HL-60/S4 treated with phorbol 12-myristate 13-acetate at 8.2 ng/mL for 4 days and 3 days (cell line): ENCODE results near the gene NUDT2.
"Not testable (repeated sequence)": the region's sequence is repeated elsewhere in the genome, so short reads cannot be mapped to it uniquely, and the experiment has no call there.

Experiments used
- in situ Hi-C: fragments of 300-500 bp; cut with MboI; formaldehyde crosslinking; loops from 2 replicates; pipeline ENCODE4 v1.15.0; 2022; ENCODE audit warnings: low sequenced_read_pairs

Gene NUDT2

DNA sequence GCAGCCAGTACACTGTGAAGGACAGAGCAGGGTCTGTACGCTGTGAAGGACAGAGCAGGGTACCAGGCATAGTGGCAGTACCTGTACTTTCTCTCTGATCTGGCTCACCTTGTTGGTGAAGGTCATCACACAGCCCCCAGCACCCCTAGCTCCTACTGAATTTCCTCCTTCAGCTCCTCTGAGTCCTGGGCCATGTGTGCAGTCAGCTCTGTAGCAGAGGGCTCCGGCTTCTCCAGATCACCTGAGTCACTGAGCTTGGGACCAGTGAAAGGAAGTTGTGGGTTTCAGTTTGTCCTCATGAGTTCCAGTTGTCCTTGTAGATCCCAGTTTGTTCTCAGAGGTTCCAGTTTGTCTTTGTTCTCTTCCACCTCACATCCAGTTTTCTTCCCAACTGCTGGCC lies 5.5 kb downstream of the NUDT2 start:
- in situ Hi-C loops: no loop called here

DNA sequence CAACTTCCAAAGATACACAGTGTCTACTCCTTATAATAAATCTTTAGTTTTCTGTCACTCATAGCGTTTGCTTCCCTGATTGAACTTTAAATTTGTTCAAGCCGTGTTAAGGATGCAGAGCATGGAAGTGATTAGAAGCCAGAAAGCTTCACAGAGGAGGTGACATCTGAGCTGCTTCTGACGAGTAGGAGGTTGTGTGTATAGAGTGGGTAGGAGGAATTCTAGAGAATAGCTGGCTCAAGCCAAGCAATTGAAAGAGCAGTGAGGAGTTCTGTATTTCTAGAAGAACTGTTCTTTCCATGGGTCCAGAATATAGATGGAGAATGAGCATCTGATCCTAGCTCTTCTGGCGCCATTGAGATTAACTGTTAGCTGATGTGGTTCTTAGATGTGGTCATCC lies 6.0 kb downstream of the NUDT2 start:
- in situ Hi-C loops: no loop called here

DNA sequence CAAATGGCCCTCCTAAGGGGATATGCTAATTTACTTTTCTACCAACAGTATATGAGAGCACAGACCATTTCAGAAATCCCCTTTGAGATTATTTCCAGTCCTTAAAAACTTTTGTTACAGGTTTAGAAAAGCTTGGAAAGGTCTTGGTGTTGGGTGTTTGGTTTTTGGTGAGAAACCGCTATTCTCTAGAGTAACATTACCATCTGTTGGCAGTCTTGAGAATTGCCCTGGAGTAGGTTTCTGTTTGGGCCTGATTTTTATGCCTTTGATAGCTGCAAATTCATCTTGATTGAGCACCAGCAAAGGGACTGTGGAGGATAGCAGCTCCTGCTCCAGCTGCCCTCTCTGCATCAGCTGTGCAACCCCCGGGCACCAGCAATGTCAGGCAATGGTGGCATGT lies 8.0 kb downstream of the NUDT2 start:
- in situ Hi-C loops: no loop called here

DNA sequence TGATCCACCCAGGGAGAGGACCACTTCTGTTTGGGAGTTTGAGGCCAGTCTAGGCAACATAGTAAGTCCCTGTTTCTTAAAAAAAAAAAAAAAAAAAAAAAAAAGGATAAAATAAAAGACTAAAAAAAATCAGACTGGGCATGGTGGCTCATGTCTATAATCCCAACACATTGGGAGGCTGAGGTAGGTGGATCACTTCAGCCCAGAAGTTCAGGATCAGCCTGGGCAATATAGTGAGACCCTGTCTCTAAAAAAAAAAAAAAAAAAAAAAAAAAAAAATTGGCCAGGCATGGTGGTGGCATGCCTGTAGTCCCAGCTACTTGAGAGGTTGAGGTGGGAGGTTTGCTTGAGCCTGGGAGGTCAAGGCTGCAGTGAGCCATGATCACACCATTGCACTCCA lies 8.7 kb downstream of the NUDT2 start:
- in situ Hi-C loops: not testable (repeated sequence)

- in situ Hi-C loops: no loop called here
Observed at GRCh38 chr9:34338665-34339385, 9.5 kb downstream of the NUDT2 start.

- in situ Hi-C loops: no loop called here
Observed at GRCh38 chr9:34341659-34342295, 12.4 kb downstream of the NUDT2 start.

- in situ Hi-C loops: no loop called here
Observed at GRCh38 chr9:34343090-34343489, 13.7 kb downstream of the NUDT2 start.

- in situ Hi-C loops: no loop called here
Observed at GRCh38 chr9:34343605-34344004, 14.2 kb downstream of the NUDT2 start.

DNA sequence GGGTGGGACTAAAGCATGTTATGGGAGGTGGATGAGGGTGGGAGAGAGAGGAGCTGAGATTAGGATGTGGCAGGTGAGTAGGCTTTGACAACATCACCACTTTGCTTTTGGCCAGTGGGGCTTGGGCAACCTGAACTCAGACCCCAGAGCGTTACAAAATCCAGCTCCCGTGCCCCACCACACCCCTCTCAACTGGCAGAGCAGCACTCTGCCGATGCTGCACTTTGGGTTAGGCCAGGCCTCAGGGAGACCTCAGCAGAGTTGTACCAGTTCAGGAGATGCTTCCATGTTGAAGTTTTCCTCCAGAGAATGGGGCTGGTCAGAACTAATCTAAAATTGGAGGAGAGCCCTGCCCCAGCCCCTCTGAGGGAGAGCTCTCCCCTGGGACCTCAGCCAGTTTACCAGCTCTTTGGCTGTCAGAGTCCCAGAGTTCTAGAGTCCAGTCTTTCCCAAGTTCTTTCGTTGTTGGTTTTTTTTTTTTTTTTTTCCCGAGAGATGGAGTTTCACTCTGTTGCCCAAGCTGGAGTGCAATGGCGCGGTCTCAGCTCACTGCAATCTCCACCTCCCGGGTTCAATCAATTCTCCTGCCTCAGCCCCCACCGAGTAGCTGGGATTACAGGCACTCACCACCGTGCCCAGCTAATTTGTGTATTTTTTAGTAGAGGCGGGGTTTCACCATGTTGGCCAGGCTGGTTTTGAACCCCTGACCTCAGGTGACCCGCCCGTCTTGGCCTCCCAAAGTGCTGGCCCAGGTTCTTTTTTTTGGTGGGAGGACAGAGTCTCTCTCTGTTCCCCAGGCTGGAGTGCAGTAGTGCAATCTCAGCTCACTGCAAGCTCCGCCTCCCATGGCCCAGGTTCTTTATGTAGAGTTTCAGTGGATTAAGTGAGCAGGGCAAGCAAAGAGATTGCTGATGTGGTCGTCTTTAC lies 17.8 kb downstream of the NUDT2 start:
- in situ Hi-C loops: no loop called here

DNA sequence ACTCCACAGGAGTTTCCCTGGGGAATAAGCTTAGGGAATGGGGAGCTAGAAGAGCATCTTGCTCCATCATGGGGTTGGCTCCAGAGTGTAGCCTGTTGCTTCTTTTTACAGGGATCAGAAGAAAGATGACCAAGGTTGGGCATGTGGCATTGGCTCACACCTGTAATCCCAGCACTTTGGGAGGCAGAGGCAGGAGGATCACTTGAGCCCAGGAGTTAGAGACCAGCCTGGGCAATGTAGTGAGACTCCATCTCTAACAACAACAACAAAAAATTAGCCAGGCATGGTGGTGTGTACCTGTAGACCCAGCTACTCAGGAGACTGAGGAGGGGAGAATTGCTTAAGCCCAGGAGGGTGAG lies 18.4 kb downstream of the NUDT2 start:
- in situ Hi-C loops: no loop called here

DNA sequence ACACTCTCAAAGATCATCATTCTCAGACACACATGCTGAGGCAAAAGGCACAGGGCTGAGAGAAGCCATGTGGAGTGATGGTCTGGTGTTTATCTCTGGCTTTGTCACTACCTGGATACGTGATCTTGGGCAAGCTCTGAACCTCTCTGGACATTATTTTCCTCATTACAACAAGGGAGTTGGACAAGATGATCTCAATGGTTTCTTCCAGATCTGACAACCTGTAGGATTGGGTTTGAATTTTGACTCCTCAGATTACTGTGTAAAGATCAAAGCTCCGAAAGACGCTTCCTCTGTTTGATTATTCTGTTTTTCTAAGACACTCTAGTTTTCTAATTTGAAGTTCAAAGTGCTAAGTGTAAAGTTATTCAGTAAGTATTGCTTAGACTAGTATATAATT lies 20.0 kb downstream of the NUDT2 start:
- in situ Hi-C loops: no loop called here

GRCh38 chr9:34352122-34352652 lies 22.8 kb downstream of the NUDT2 start:
- in situ Hi-C loops: not testable (repeated sequence)

DNA sequence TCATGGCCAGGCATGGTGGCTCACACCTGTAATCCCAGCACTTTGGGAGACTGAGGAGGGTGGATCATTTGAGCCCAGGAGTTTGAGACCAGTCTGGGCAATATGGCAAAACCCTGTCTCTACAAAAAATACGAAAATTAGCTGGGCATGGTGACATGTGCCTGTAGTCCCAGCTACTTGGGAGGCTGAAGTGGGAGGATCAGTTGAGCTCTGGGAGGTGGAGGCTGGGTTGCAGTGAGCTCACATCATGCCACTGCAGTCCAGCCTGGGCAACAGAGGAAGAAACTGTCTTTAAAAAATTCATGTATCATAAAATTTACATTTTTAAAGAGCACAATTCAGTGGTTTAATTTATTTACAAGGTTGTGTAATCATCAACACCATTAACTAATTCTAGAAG lies 23.6 kb downstream of the NUDT2 start:
- in situ Hi-C loops: not testable (repeated sequence)

GRCh38 chr9:34362614-34363214 lies 33.3 kb downstream of the NUDT2 start:
- in situ Hi-C loops: no loop called here

DNA sequence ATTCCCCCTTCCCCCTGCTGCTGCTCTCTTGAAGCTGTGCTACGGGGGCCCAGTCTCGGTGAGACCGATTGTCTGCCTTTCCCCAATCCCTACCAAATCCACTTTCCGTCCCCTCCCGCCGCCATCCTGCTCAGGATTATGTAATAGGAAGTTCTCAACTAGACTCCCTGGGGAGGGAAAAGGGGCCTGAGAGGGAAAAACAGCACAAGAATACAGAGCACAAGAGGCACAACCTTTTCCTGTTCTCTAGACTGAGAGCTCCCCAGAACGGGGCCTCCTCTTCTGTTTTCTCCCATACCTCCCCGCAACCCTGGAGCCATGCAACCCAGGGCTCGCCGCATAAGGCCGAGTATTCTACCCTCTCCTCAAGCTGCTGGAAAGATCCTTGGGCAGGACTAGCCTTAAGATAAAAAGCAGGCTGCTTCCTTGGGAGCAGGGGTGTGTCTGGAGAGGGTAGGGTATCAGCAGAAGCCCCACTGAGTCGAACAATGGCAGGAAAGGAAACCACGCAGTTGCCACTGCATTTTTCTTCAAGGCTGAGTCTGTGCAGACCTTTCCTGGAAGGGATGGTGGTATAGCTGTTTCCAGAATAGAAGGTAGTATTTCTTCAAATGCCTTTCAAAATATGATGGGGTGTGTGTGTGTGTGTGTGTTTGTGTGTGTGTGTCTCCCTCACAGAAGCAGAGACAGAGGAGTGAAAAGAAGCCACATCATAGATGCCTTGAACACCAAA lies 34.4 kb downstream of the NUDT2 start:
- in situ Hi-C loops: no loop called here

- in situ Hi-C loops: no loop called here
Observed at GRCh38 chr9:34365282-34365681, 35.9 kb downstream of the NUDT2 start.

- in situ Hi-C loops: no loop called here
Observed at GRCh38 chr9:34366365-34366764, 37.0 kb downstream of the NUDT2 start.

DNA sequence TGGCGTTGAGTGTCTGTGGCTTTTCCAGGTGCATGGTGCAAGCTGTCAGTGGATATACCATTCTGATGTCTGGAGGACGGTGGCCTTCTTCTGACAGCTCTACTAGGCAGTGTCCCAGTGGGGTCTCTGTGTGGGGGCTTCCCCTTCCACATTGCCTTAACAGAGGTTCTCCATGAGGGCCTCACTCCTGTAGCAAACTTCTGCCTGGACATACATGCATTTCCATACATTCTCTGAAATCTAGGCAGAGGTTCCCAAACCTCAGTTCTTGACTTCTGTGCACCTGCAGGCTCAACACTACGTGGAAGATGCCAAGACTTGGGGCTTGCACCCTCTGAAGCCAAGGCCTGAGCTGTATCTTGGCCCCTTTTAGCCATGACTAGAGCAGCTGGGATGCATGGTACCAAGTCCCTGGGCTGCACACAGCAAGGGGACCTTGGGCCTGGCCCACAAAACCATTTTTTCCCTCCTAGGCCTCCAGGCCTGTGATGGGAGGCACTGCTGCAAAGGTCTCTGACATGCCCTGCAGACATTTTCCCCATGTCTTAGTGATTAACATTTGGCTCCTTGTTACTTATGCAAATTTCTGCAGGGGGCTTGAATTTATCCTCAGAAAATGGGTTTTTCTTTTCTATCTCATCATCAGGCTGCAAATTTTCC lies 38.5 kb downstream of the NUDT2 start:
- in situ Hi-C loops: not testable (repeated sequence)

DNA sequence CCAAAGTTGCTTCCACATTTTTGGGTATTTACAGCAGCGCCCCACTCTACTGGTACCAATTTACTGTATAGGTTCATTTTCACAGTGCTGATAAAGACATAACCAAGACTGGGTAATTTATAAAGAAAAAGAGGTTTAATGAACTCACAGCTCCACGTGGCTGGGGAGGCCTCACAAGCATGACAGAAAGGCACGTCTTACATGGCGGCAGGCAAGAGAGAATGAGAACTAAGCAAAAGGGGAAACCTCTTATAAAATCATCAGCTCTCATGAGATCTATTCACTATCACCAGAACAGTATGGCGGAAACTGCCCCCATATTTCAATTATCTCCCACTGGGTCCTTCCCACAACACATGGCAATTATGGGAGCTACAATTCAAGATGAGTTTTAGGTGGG lies 39.4 kb downstream of the NUDT2 start:
- in situ Hi-C loops: not testable (repeated sequence)

DNA sequence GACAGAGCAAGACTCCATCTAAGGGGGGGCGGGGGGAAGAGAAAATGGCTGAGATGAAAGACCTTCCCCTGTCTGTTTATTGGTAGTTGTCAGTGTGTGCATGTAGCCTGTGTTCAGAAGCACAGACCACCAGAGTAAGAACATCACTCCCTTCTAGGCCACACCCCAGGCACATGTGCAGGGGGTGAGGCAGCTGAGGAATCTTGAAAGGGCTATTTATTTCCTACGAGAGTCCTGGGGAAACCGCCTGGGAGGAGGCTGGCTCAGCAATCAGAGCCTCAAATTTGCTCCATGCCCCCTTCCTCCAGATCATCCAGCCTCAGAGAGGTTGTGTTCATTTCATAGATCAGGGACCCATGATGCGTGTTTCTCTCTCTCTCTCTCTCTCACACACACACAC lies 40.3 kb downstream of the NUDT2 start:
- in situ Hi-C loops: no loop called here
